Activated CD8-positive, alpha-beta memory T cell treated with anti-CD3 and anti-CD28 coated beads, Interleukin-2, amount 50 U/mL, for 1 hour (primary cell): ENCODE data around the gene MAGI2.
"Not testable (repeated sequence)": the region's sequence is repeated elsewhere in the genome, so short reads cannot be mapped to it uniquely, and the experiment has no call there.

Experiments
- DNase-seq: peaks from one replicate; pipeline ENCODE4 v3.0.0-alpha.2; 2020; ENCODE audit errors: extremely low read depth

The MAGI2 gene

DNA sequence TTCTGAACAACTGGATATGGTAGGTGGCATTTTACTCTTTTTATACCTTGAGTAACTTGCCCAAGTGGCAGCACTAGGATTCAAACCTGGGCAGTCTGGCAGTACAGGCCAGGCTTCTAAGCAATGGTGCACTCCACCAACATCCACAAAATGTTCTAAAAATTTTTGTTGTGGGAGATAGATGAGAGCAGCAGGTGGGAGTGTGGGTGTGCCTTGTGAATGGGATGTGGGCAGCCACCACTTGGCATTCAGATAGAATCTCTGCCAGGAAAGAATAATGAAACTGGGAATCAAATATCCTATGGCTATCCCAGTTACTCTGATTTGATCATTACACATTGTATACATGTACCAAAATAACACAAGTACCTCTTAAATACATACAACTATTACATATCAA lies 810.7 kb downstream of the MAGI2 start:
- no peak for DNase-seq

DNA sequence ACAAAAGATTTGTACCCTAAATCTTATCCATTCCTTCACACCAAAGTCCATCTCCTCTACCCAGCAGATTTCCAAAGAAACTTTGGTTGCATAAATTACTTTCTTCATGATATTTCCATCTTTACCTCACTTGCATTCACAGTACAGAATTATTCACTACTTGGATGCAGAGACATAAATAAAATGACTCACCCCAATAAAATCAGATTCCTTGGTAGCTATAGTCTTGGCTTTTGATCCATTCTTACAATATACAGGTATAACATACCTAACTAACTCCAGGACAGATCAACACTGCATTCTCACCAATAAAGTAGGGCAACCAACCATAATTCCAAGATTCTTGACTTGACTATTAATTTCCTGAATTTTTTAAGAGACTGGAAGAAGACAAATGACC lies 815.1 kb downstream of the MAGI2 start:
- no peak for DNase-seq

DNA sequence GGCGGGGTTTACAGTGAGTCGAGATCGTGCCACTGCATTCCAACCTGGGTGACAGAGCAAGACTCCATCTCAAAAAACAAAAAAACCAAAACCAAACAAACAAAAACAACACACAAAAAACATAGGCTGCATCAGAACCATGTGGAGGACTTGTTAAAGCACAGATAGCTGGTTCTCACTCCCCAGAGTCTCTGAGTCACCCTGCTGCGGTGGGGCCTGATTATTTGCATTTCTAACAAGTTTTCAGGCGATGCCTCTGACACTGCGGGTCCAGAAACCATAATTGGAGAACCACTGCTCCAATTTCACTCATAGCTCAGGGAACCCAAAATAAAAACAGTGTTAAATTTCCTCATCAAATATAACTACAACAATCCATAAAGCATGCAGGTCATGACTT lies 816.7 kb downstream of the MAGI2 start:
- no peak for DNase-seq

DNA sequence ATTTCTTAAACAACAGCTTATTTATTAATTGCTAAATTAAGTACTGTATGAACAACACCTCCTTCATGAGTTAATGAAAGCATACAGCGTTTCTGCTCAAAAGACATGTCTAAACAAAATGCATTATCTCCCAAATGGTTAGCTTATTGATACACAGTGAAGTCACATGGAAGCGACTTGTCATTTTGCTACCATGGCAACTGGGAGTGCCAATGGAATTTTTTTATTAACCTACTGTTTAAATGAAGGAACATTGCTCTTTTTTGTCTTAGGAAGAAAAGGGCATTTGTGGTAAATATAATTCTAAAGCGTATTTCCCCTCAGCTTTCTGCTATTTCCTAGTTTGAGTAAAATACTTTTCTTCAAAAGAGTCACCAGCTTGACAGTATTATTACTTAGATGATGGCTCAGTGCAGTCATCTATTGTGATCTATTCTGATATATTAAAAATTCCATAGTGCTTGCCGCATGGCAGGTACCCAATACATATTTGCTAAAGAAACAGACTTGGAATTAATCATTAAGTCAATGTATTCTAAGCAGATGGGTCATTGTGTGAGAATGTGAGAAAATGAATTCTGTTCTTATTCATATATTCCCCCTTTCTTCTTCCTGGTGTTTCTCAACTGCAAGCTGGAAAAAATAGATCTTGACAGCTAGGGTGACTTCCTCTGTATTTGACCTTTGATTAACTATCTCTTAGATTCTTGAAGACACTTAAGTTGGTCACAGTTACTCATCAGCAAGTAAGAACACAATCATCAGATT lies 818.3 kb downstream of the MAGI2 start:
- DNase-seq, result no peak

DNA sequence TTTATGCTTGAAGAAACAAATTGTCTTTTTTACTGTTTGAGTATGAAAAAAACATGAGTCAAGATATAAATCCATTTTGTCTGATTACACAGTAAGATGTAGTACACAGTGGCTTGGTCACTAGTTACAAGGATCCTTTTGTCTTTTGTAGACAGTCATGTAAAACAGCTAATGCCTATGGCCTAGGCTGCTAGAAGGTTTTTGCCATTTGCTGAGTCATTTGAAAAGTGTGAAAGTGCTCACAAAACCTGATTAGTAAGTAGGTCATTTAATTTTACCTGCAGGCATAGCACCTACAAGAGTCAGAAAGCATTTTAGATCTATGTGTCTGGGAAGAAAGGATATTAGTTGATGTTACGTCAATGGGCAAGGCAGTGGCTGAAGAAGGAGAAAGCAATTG lies 819.4 kb downstream of the MAGI2 start:
- DNase-seq, result no peak

DNA sequence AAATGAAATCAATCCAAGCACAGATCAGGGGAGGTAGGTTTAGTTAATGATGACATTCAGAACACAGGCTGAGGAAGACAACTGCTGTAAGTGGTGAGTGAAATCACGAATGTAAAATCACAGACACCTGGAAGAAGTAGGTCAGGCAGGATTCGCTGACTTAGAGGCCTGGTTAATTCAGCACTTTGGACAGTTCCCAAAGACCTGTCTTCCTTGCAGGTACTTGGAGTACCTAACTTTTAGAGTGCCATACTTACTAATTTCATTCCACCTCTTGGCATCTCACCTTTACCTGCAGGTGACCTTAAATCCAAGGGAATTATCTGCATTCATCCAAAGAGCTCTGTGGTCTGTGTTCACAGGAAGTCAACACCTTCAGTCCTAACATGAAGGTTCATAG lies 832.5 kb downstream of the MAGI2 start:
- no peak for DNase-seq

DNA sequence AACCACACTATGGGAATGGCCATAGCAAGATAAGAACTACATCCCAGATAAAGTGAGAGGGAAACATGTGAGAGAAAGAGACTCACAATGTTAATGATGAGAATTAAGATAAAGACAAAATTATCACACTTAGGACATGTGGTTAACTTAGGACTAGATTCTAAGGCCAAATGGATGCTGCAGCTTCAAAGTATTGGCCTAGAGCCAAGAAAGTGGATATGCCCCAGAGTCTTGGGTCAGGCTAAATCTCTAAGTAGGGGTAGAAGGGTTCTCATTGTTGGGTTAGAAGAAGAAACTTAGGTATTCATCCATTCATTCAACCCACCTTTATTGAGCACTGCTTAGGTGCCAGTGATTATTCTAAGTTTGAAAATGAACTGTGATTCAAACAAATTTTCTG lies 836.9 kb downstream of the MAGI2 start:
- no peak for DNase-seq

DNA sequence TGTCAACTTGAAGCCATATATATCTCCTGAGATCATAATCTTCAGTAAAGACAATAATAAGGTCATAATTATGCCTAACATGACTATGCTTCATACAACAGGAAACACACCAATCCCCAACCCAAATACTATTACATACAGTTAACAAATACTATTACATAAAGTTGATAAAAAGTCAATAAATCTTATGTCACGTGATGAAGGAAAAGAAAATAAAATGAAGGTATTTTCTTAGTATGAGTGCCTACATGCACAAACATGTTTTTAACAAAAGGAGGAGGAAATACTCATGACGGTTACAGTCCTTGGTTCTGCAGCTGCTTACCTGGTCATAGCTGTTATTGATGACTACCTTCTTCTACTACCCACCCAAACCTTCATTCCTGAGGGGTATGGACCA lies 844.2 kb downstream of the MAGI2 start:
- no peak for DNase-seq

DNA sequence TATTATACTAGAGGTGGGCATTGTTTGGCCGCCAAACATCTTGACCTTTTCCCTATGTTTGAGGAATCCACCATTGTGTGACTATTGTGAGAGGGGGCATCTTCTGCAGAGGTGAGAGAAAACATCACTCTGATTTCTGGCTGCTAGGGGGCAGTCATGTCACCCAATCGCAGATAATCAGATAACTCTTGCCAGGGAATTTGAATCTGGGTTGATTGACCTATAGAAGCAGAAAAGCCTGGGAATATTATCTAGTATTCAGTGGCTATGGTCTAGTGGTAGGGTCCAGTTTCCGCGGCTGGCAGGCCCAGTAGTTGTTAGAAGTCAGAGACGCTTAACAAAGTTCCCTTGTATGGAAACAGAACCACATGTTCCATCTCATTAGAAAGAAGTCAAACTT lies 846.4 kb downstream of the MAGI2 start:
- DNase-seq, result no peak

DNA sequence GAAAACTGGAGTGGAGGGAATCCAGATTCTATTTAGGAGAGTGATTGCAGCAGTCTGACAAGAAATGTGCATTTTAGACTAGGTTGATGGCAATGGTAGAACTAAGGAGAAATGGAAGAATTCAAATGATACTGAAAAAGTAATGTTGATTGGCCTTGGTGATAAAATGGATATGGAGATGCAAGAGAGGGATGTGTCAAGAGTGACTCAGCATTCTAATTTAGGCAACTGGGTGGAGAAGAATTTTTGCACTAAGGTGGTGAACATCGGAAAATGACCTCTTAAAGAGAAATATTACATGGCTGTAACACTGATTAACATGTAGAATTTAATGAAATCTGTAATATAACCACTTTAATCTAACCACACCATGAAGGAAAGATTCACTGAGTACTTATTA lies 848.3 kb downstream of the MAGI2 start:
- DNase-seq, result no peak

DNA sequence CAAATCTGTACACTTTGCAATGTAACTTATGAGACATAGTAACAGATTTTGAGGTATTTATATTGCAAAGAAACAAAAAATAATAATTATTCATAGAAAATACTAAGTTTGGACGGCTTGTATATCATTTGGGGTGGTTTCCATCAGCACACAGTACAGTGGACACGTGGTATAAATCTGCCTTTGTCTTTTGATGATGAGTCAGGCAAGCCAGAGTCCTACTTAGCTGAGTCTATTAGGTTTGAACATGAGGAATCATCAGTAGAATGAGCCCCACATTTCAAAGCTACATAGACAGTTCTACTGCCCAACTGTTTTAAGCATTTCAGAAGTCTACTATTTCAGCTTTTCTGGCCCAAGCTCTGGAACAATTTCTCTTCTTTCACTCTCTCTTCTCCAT lies 851.7 kb downstream of the MAGI2 start:
- DNase-seq, result no peak

DNA sequence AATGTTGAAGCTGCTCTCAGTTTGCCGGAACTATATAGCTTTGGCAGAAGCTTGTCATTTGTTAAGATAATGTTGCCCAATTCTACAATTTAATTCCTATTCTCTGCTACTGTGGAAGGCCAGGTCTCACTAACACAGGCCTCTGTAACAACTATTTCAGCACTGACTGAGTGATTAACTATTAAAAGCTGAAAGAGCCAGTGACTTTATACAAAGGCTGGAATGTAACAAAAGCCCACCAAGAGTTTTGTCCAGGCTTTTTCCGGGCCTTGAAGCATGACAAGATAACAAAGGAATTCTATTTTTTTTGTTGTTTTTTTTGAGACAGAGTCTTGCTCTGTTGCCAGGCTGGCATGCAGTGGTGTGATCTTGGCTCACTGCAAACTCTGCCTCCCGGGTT lies 859.3 kb downstream of the MAGI2 start:
- no peak for DNase-seq

DNA sequence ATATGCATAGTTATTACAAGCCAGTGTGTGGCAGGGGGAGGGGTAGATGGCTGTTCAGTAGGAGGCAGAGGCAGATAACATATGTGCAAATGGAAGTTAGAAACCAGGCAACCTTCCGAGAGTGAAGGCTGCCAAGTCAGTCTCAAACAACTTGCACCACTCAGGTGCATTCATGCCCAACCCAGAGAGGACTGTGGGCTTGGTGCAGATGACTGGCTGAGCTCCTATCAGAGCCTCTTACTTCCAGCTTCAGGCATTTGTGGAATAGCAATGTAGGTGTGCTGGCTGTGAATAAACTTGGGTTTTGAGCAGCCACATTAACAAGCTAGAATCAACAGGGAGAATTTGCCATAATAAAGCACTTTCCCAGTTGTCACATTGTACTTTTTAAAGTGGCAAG lies 865.1 kb downstream of the MAGI2 start:
- no peak for DNase-seq

DNA sequence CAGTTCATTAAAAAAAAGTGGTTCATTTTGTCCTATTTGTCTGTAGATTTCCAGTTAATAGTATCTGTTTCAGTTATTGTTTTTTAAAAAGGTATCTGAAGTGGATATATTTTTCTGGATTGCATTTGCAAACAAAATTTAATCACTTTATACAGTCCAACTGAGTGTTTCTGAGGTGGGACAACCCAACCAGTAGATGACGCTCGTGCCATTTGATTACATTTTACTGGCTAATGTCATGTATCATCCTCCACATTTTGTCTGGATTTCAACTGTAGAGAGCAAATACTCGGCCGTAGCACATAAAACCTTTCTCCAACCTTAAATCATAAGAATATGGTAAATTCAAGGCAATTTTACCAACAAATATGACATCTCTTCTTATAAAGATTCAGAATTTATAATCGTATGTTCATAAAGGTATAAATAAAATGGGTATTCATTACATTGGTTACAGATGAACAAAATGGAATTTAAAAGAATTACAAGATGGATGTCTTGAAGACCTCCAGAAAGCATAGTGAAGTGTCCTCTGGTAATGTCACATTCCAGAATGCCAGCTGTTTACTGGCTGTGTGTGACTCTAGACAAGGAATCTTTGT lies 865.9 kb downstream of the MAGI2 start:
- no peak for DNase-seq

DNA sequence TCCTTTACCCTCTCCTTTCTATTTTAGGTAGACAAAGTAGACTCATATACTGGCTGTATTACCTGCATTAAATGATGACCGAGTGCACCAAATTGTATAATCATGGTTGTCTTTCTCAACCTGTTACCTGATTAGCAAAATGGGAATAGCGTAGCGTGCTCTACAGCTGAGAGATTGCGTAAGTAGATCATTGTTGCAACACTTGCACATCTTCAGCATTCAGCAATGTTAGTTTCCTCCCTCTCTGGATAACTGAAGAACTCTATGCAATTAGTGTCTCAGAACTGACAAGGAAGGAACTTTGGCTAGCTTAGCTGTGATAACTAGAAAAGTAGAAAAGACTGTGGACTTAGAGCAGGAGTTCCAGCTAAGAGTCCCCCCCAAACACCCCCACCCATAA lies 867.5 kb downstream of the MAGI2 start:
- DNase-seq, result no peak

DNA sequence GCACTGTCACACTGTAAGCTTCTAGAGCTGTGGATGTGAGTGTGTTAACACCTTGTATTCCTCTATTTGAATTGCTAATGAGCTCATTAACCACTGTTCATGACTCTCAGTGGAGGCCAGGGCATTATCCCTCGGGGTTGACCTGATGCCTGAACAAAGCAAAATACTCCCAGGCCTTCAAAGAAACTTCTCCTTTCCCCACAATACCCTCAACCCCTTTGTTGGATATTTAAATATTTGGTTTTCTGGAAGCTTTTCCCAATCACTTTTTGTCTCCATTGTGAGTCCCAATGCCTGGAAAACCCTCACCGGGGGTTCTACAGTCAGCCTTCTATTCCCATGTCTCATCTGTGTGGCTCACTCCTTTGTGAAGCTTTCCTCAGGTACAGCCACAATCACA lies 874.8 kb downstream of the MAGI2 start:
- DNase-seq, result no peak

DNA sequence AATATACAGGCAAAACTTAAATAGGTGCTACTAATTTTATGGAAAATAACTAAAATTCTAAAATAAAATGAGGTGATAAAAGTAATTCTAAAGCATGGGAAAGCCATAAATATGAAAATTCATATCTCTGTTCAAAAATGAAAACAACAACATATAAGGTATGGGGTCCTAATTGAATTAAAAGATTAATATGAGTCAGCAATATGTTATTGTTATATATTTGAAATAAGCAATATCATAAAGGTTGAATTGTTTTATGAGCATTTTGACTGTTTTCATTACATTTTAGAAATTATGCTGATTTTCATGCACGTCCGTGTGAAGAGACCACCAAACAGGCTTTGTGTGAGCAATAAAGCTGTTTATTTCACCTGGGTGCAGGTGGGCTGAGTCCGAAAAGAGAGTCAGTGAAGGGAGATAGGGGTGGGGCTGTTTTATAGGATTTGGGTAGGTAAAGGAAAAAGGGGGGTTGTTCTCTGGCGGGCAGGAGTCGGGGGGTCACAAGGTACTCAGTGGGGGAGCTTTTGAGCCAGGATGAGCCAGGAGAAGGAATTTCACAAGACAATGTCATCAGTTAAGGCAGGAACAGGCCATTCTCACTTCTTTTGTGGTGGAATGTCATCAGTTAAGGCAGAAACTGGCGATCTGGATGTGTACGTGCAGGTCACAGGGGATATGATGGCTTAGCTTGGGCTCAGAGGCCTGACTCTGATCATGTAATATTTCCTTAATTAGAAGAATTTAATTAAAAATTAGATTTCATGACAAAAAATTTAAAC lies 876.1 kb downstream of the MAGI2 start:
- not testable (repeated sequence) for DNase-seq

DNA sequence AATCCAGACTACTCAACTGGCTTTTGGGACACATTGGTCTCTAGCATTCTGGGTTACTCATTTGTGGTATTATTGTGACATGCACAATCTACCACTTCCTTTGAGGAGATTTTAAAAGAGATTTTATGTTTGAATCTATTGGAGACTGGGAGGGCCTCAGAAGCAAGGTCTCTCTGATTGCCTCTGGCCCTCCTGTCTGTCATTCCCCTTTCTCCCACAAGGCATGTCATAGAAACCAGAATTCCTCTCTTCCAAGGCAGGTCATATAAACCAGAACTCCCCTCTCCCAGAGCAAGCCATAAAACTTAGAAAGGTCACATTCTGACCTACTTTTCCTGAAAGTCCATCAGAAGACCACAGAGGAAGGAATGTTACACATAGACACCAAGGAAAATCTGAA lies 877.2 kb downstream of the MAGI2 start:
- no peak for DNase-seq

DNA sequence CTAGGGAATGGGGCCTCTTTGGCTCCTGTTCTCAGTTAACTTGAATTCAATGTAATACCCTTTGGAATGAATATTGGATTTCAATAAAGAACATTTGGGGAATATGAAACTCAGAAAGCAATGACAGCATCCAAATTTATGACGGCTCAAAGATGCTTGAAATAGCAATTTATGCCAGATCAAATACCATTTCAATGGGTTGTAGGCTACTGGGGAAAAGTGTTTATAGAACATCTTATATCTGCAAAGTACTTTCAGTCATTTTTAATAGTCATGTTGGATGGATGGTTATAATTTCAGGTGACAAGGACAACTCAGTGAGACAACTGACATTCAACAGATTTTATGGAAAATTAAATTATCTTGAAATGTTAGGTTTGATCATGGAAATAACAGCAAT lies 882.2 kb downstream of the MAGI2 start:
- no peak for DNase-seq

DNA sequence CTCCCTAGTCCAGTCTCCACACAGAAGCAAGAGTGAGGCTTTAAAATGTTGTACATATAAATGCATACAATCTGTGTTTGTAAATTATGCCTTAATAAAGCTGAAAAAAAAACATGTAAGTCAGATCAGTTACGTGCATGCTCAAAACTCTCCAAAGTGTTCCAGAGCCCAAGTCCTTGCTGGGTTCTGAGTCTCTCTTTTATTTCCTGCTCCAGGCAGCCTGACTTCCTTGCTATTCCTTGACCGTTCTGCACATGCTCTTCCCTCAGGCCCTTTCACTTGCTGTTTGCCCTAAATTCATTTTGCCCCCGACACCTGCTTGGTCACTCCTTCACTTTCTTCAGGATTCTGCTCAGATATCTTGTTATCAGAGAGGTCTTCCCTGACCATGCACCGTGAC lies 884.8 kb downstream of the MAGI2 start:
- DNase-seq, result no peak

DNA sequence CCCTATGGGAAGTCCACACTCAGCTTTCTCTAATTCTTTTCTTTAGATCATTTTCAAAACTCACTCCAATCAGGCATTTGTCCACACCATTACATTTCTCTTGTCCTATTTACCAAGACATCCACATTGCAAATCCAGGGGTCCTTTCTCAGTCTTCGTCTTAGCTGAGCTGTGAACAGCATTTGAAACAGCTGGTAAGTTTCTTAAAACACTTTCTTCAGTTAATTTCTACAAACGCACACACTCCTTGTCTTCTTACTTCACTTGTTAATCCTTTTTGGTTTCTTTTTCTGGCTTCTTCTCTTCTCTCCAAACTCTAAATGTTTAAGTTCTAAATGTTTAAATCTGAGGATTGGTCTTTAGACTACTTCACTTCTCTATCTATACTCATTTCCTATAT lies 885.6 kb downstream of the MAGI2 start:
- no peak for DNase-seq

DNA sequence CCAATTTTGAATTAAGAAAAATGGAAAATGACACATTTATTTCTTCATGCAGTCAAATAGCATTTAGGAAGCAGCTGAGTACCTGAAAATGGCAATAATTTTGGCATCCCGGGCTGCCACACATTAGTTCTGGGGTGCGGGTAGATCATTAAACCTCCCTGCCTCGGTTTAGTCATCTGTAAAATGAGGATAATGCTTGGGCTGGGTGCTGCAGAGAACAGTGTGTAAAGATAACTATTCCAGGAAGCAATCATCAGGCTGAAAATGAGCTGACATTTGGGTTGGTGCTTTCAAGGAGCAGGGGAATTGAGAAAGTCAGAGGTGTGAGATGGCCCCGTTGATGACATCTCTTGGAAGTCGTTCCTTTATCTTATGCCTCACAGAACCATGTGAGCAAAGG lies 887.7 kb downstream of the MAGI2 start:
- no peak for DNase-seq

DNA sequence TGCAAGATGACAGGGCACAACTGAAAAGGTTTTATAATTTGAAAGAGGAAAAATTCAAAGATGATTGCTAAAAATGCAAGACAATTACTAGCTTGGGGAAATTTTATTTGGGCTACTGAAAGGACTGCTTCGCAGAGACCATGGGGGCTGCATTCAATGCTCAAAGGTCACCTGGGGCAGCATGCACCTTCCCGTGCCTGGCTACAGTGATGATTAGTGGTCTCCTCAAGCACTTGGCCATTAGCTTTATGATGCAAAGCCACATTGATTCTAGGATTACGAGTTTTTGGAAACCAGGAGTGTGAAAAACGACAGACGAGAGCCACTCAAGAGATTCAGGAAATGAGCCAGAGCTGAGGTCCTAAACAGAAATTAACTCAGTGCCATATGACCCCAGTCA lies 890.3 kb downstream of the MAGI2 start:
- no peak for DNase-seq
